ENCODE data around the gene DICER1.
"Not testable (repeated sequence)": the region's sequence is repeated elsewhere in the genome, so short reads cannot be mapped to it uniquely, and the experiment has no call there.

Gene DICER1, protein sequence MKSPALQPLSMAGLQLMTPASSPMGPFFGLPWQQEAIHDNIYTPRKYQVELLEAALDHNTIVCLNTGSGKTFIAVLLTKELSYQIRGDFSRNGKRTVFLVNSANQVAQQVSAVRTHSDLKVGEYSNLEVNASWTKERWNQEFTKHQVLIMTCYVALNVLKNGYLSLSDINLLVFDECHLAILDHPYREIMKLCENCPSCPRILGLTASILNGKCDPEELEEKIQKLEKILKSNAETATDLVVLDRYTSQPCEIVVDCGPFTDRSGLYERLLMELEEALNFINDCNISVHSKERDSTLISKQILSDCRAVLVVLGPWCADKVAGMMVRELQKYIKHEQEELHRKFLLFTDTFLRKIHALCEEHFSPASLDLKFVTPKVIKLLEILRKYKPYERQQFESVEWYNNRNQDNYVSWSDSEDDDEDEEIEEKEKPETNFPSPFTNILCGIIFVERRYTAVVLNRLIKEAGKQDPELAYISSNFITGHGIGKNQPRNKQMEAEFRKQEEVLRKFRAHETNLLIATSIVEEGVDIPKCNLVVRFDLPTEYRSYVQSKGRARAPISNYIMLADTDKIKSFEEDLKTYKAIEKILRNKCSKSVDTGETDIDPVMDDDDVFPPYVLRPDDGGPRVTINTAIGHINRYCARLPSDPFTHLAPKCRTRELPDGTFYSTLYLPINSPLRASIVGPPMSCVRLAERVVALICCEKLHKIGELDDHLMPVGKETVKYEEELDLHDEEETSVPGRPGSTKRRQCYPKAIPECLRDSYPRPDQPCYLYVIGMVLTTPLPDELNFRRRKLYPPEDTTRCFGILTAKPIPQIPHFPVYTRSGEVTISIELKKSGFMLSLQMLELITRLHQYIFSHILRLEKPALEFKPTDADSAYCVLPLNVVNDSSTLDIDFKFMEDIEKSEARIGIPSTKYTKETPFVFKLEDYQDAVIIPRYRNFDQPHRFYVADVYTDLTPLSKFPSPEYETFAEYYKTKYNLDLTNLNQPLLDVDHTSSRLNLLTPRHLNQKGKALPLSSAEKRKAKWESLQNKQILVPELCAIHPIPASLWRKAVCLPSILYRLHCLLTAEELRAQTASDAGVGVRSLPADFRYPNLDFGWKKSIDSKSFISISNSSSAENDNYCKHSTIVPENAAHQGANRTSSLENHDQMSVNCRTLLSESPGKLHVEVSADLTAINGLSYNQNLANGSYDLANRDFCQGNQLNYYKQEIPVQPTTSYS (N-terminal part only)

GRCh38 chr14:95157327-95158189 is at the start of gene DICER1:
Gene DICER1, minus strand, starts transcription at chr14:95157529. Its CDS starts 24,071 bp downstream, at chr14:95133458.
- peak; percentile 82 to 83 for DNase-seq (ENCODE audit: low read depth in 2 of 2)

DNA sequence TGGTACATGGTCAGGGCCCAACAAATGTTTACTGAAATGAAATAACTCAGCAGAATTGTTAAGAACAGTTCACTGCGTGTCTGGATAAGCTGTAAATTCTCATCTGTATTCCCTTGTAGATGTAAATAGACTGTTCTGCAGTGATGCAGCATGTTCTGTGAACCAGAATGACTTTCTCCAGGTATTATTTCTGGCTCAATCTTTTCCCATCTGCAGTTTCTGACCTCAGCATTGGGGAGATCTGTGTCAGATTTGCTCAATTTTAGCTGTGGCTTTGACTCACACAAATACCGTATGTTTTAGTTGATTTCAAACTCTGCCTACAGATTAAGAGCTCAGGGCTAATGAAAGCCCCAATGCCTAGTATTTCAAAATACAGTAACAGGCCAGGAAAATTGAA is 49.2 kb upstream of the DICER1 start:
- DNase-seq (ENCODE audit: low read depth in 2 of 2) = peak in 1 of 2 experiments; percentile 9

DNA sequence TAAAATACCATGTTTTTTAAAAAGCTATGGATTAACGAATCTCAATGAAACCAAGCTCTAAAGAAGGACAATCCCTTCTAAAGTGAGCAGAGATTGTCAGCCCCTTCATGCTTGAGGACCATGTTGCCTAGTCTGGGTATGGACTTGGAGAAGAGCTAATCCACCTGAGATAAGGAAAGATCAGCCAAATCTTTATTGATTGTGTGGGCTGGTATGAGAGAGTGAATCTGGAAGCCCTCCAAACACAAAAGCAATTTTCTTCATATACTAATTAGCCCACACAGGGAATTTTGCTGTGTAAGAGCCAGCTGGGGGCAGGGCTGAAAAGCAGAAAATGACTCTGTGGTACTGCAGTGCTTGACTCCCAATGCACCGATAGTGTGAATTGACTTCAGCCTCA is 47.4 kb upstream of the DICER1 start:
- no peak for DNase-seq (ENCODE audit: low read depth in 2 of 2)

- DNase-seq (ENCODE audit: low read depth in 2 of 2) = not testable (repeated sequence)
Observed at GRCh38 chr14:95201745-95202144, 44.4 kb upstream of the DICER1 start.

DNA sequence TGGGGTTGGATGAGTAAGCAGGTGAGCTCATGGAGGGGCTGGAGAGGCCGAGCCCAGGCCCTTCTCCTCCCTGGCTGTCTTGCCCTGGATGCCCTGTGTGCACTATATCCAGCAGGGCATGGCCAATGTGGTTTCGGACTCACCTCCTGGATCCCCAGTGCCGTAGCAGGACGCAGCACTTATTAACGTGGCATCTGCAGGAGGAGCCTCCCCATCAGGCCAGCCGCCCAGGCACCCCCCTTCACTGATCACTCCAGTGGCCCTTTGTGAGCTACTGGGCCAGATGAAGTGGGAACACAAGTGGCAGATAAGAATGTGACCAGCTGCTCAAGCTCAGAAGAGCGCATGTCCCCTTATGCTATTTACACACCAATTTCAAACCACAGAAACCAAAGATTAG is 43.1 kb upstream of the DICER1 start:
- DNase-seq (ENCODE audit: low read depth in 2 of 2) = no peak

GRCh38 chr14:95199298-95199983 is 42.1 kb upstream of the DICER1 start:
- DNase-seq (ENCODE audit: low read depth in 2 of 2) = no peak

DNA sequence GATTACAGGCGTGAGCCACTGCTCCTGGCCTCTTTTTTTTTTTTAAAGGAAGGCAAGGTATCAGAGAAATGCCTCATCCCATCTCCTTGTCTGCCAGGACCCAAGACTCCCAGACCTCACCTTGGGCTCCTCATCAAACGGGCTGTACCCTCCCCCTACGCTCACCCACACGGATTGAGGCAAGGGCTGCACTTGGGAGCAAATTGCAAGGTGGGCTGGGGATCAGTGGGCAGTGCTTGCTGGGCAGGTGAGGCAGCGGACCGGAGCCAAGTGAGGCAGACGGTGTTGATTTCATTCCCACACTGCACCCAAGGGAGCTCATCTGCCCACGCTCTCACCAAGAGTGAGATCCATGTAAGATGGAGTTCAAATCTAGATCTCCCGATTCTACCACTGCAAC is 41.0 kb upstream of the DICER1 start:
- no peak for DNase-seq (ENCODE audit: low read depth in 2 of 2)

DNA sequence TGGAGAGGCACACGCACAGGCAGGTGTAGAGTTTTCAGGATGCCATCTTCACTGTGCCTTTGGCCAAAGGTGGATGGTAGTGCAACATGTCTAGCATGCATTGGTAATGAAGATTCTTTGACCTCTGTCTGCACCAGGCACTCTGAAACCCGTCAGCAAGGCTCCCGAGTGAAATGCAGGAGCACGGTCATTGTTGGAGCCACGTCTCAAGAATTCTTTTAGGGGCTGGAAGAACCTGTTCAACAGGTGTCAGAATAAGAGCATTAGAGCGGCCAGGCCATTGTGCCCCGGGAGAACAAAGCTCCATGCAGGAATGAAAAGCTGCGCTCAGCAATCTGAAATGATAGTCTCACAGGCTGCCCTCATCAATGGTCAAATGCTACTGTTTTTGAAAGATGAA is 40.2 kb upstream of the DICER1 start:
- no peak for DNase-seq (ENCODE audit: low read depth in 2 of 2)

- DNase-seq (ENCODE audit: low read depth in 2 of 2) = no peak
Observed at GRCh38 chr14:95196826-95197545, 39.7 kb upstream of the DICER1 start.

GRCh38 chr14:95196268-95196667 is 38.9 kb upstream of the DICER1 start:
- no peak for DNase-seq (ENCODE audit: low read depth in 2 of 2)

- no peak for DNase-seq (ENCODE audit: low read depth in 2 of 2)
Observed at GRCh38 chr14:95195031-95195430, 37.7 kb upstream of the DICER1 start.

DNA sequence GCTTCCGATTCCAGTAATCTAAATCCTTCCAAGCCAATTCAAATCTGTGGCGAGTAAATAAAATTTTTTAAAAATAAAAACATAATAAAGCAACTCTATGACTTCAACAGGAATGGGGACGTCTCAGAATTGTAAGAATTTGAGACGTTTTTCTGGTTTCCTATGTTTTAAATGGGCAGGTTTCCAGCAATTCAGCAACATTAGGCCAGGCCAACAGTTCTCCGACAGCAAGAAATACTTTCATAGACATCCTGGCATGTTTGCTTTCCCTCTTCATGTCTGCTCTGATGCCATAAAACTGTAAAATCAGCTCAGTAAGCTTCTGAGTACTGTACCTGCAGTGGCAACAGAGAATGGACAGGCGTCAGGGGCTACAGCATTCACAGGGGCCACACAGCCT is 35.8 kb upstream of the DICER1 start:
- no peak for DNase-seq (ENCODE audit: low read depth in 2 of 2)

DNA sequence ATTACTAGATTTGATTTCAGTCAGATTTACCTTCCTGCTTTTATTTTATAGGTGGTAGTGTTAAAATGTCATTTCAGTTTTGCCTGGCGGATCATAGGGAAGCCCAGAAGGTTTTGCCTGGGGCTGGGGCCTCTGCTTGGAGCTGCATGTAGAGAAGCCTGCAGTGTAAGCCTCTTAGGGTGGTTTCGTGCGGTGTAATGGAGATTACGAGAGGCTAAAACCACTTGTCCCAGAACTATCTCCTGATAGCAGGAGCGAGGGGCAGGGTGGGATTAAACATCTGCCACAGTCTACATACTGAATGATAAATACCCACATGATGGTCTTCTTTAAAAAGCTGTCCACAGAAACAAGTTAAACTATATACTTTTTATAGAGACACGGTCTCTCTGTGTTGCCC is 35.0 kb upstream of the DICER1 start:
- no peak for DNase-seq (ENCODE audit: low read depth in 2 of 2)

DNA sequence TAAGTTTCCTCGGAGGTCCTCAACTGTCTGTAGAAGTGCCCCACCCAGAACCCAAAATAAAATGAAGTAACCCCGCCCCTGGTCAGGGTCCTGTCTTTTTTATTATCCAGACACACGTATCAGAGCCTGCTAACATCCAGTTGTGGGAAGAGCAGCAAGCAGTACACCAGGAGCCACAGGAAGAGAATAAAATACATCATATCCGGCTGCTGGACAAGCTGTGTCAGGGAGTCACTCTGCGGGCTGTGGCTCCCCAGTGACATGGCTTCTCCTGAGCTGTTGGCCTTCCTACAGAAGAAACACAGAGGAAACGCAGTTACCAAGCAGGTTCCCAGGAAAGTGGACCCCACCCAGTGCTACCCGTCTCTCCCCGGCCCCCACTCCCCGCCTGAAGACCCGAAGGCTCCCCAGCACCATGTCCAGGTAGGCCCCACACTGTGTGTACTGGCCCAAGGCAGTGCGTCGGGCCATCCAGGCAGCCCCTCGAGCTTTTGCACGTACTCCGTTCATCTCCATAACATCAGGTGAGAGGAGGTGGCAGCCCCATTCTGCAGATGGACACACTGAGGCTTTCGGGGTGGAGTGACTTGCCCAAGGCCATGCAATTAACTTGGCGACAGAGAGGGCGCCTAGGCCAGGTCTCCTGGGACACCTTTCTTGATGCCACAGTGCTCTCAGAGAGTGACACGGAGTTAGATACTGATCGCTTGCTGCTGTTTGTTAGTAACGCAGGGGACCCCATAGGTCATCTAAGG is 34.3 kb upstream of the DICER1 start:
- no peak for DNase-seq (ENCODE audit: low read depth in 2 of 2)

- DNase-seq (ENCODE audit: low read depth in 2 of 2) = no peak
Observed at GRCh38 chr14:95190857-95191256, 33.5 kb upstream of the DICER1 start.

GRCh38 chr14:95190346-95190840 is 33.1 kb upstream of the DICER1 start:
- no peak for DNase-seq (ENCODE audit: low read depth in 2 of 2)

DNA sequence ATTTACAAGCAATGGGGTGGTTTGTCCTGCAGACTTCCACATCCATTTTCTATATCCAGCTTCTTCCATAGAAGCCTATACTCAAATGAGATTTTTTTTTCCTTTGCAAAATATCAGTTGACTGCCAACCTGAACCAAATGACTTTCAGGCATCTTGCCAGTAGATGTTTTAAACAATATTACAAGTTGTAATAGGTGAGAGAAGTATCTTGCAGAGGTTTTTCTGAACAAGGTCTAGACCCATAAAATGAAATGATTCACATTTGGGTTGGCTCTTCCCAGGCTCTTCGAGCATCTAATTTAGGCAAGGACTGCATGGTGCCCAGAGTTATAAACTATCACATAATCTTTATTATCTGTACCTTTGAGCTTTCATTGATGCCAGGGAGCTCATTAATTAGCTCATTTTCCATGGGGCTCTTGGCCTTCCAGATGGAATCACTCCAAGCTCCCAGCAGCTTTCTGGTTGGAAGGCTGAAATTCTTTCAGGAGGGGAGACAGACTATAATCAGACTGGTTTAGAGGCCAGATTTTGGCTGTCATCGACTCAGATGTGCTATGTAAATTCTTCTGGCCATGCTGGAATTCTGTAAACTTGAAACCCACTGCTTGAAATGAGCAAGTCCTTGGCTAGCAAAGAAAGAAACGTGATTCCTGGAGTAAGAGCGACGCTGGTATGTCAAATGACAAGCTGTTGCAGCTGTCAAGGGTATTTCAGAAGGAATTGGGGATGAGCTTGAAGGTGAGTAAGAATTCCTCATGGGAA is 32.2 kb upstream of the DICER1 start:
- peak in 1 of 2 experiments; percentile 14 for DNase-seq (ENCODE audit: low read depth in 2 of 2)

GRCh38 chr14:95188380-95188779 is 31.1 kb upstream of the DICER1 start:
- DNase-seq (ENCODE audit: low read depth in 2 of 2) = no peak
